GM21825 (cell line): Measurements from ENCODE around the gene ACSS1.

Source experiments
- ATAC-seq: cut with Tn5 transposase; IDR thresholded peaks from one replicate; pipeline ENCODE4 v1.9.1; 2021; ENCODE audit warnings: mild to moderate bottlenecking, moderate library complexity; ENCODE audit not compliant: unreplicated experiment

ACSS1 gene

GRCh38 chr20:25061103-25061799 is 3.3 kb upstream of the ACSS1 start:
- no peak for ATAC-seq

- no peak for ATAC-seq
Observed at GRCh38 chr20:25059866-25060465, 2.0 kb upstream of the ACSS1 start.

GRCh38 chr20:25058847-25059810 is 1.2 kb upstream of the ACSS1 start:
- ATAC-seq, result no peak

- peak; percentile 34 for ATAC-seq
Observed at GRCh38 chr20:25057234-25058050, 497 bp downstream of the ACSS1 start.

- no peak for ATAC-seq
Observed at GRCh38 chr20:25056690-25057233, 1.2 kb downstream of the ACSS1 start.

GRCh38 chr20:25055711-25056495 is 2.0 kb downstream of the ACSS1 start:
- ATAC-seq, result no peak

- no peak for ATAC-seq
Observed at GRCh38 chr20:25054995-25055629, 2.8 kb downstream of the ACSS1 start.

GRCh38 chr20:25054096-25054820 is 3.7 kb downstream of the ACSS1 start:
- ATAC-seq, result no peak

GRCh38 chr20:25053255-25054031 is 4.5 kb downstream of the ACSS1 start:
- ATAC-seq, result no peak

GRCh38 chr20:25052255-25053194 is 5.4 kb downstream of the ACSS1 start:
- ATAC-seq, result no peak

- ATAC-seq, result no peak
Observed at GRCh38 chr20:25051386-25052155, 6.4 kb downstream of the ACSS1 start.

GRCh38 chr20:25050501-25051350 is 7.2 kb downstream of the ACSS1 start:
- no peak for ATAC-seq

GRCh38 chr20:25050082-25050481 is 7.9 kb downstream of the ACSS1 start:
- ATAC-seq, result no peak

GRCh38 chr20:25049261-25050060 is 8.5 kb downstream of the ACSS1 start:
- no peak for ATAC-seq
